Tibial nerve (tissue), 4 donors: ENCODE data around the gene PTPRF. TPM values are rescaled to one million over a fixed set of nuclear protein-coding genes. Genes with fewer than 3 reads are reported as not detected.
A peak's percentile ranks its signal among the peaks of the same experiment; 100 is the strongest.

ENCODE experiments used
- DNase-seq, 2 donors: peaks; one replicate each; pipeline ENCODE4 v3.0.0-alpha.2; 2019; ENCODE audit warnings: low spot score in 2 of 2
- H3K27ac ChIP-seq, 4 donors: fragments of 200-600 bp; sonication (generic) in 3 of 4; one replicate each; pipeline ENCODE4 v1.5.1; 2017 to 2019; ENCODE audit warnings: mild to moderate bottlenecking in 1 of 4
- H3K27me3 ChIP-seq, 2 donors: fragments of 200-600 bp; sonication (generic) in 1 of 2; one replicate each; pipeline versions ENCODE4 v1.5.1 to v1.6.0; 2017 to 2019
- H3K36me3 ChIP-seq, 3 donors: fragments of 200-600 bp; sonication (generic); one replicate each; pipeline ENCODE4 v1.5.1; 2018 to 2019
- H3K4me1 ChIP-seq, 4 donors: fragments of 200-600 bp; sonication (generic) in 3 of 4; one replicate each; pipeline ENCODE4 v1.5.1; 2017 to 2019
- H3K4me3 ChIP-seq, 4 donors: fragments of 200-600 bp; sonication (generic) in 3 of 4; one replicate each; pipeline ENCODE4 v1.5.1; 2017 to 2019; ENCODE audit warnings: mild to moderate bottlenecking in 1 of 4, moderate library complexity in 1 of 4
- H3K9me3 ChIP-seq, 4 donors: fragments of 200-600 bp; sonication (generic) in 3 of 4; one replicate each; pipeline ENCODE4 v1.5.1; 2017 to 2019
- CTCF ChIP-seq, 5 experiments: fragments of 200-600 bp in 3 of 5; fragments of 450-650 bp in 2 of 5; sonication (generic) in 3 of 5; IDR thresholded peaks; one replicate each; pipeline ENCODE4 v1.5.1; 2016 to 2019; ENCODE audit warnings: antibody characterized with exemption in 5 of 5, mild to moderate bottlenecking in 3 of 5, moderate library complexity in 2 of 5
- EP300 ChIP-seq, 2 donors: sonication (generic); formaldehyde crosslinking; IDR thresholded peaks; one replicate each; pipeline ENCODE4 v1.6.1; 2017; ENCODE audit warnings: antibody characterized with exemption in 2 of 2, mild to moderate bottlenecking in 1 of 2
- POLR2A ChIP-seq, 2 donors: fragments of 450-650 bp; IDR thresholded peaks; one replicate each; pipeline ENCODE4 v1.6.1; 2017; ENCODE audit warnings: antibody characterized with exemption in 2 of 2, mild to moderate bottlenecking in 2 of 2, moderate library complexity in 2 of 2
- WGBS, 2 donors: methylation state at CpG; one replicate each; pipeline ENCODE4 v1.1.5; 2018; 5-methylcytosine and 5-hydroxymethylcytosine counted together
- total RNA-seq, 4 donors: library from RNA; depleted of rRNA; stranded (reverse); fragments of >200 nt; gene quantifications; one replicate each; pipeline ENCODE4 v1.1.0, GENCODE V29; 2016

The PTPRF gene
- total RNA-seq, 4 donors from 2014 or later, result 72.0 to 112 (median 92.5) TPM

GRCh38 chr1:43566382-43567044, 35.8 kb downstream of the PTPRF start:
- no peaks in the 10 kb centered on the region for H3K27me3 ChIP-seq
- TF ChIP-seq POLR2A (IDR thresholded peaks at IDR 0.05), result no peak
- no peak for TF ChIP-seq EP300 (IDR thresholded peaks at IDR 0.05)
- no peak for TF ChIP-seq CTCF (IDR thresholded peaks at IDR 0.05)
- H3K4me3 ChIP-seq, result peak overlapping the region in 1 of 4 donors; percentile 55
- WGBS, 2 donors, result 85 to 88% methylated on average over 16 of the region's 16 CpGs
- H3K36me3 ChIP-seq, result peaks cover 0 to 23% (median 0%) of the 10 kb centered on the region in 3 donors
- peaks cover 0 to 48% (median 30%) of the 10 kb centered on the region in 4 donors for H3K4me1 ChIP-seq
- peak overlapping the region in 3 of 4 donors; percentile 51 to 85 (median 76) for H3K27ac ChIP-seq
- no peak for DNase-seq
- H3K9me3 ChIP-seq, result no peaks in the 10 kb centered on the region

- TF ChIP-seq CTCF (IDR thresholded peaks at IDR 0.05) (no peak), EP300 (IDR thresholded peaks at IDR 0.05) (no peak), POLR2A (IDR thresholded peaks at IDR 0.05) (no peak)
- H3K4me3 ChIP-seq, result no peak overlapping the region
- DNase-seq, result no peak
- 49 to 57% methylated on average over 5 to 6 of the region's 6 CpGs for WGBS, 2 donors
- no peaks in the 10 kb centered on the region for H3K27me3 ChIP-seq
- H3K9me3 ChIP-seq, result no peaks in the 10 kb centered on the region
- H3K36me3 ChIP-seq, result peaks cover 0 to 44% (median 0%) of the 10 kb centered on the region in 3 donors
- no peak overlapping the region for H3K27ac ChIP-seq
- peaks cover 0 to 33% (median 22%) of the 10 kb centered on the region in 4 donors for H3K4me1 ChIP-seq
Observed at GRCh38 chr1:43569175-43569574, 38.5 kb downstream of the PTPRF start.

- no peak overlapping the region for H3K27ac ChIP-seq
- H3K9me3 ChIP-seq, result no peaks in the 10 kb centered on the region
- 76 to 94% methylated on average over 5 to 9 of the region's 9 CpGs for WGBS, 2 donors
Observed at GRCh38 chr1:43570277-43570676, 39.6 kb downstream of the PTPRF start.

GRCh38 chr1:43570715-43571114, 40.0 kb downstream of the PTPRF start:
- no peak for DNase-seq
- Histone ChIP-seq H3K9me3 (no peaks in the 10 kb centered on the region), H3K4me3 (no peak overlapping the region), H3K4me1 (peaks cover 0 to 18% (median 7%) of the 10 kb centered on the region in 4 donors), H3K27me3 (no peaks in the 10 kb centered on the region), H3K27ac (no peak overlapping the region), H3K36me3 (peaks cover 0 to 54% (median 0%) of the 10 kb centered on the region in 3 donors)
- TF ChIP-seq CTCF (IDR thresholded peaks at IDR 0.05) (no peak), POLR2A (IDR thresholded peaks at IDR 0.05) (no peak), EP300 (IDR thresholded peaks at IDR 0.05) (no peak)
- 82 to 85% methylated on average over 14 of the region's 14 CpGs for whole genome bisulfite sequencing, 2 donors

More at GRCh38 chr1:43570277-43570676, 39.6 kb downstream of the PTPRF start:
- Histone ChIP-seq H3K36me3 (peaks cover 0 to 49% (median 0%) of the 10 kb centered on the region in 3 donors), H3K4me1 (peaks cover 0 to 22% (median 11%) of the 10 kb centered on the region in 4 donors), H3K27me3 (no peaks in the 10 kb centered on the region), H3K4me3 (no peak overlapping the region)
- TF ChIP-seq EP300 (IDR thresholded peaks at IDR 0.05), result no peak
- no peak for TF ChIP-seq CTCF (IDR thresholded peaks at IDR 0.05)
- TF ChIP-seq POLR2A (IDR thresholded peaks at IDR 0.05), result no peak
- no peak for DNase-seq

GRCh38 chr1:43572084-43572483, 41.4 kb downstream of the PTPRF start:
- Histone ChIP-seq H3K27me3 (no peaks in the 10 kb centered on the region), H3K9me3 (no peaks in the 10 kb centered on the region), H3K4me3 (no peak overlapping the region), H3K27ac (no peak overlapping the region), H3K4me1 (peaks cover 0 to 5% (median 0%) of the 10 kb centered on the region in 4 donors), H3K36me3 (peaks cover 0 to 57% (median 0%) of the 10 kb centered on the region in 3 donors)
- DNase-seq, result no peak
- WGBS, 2 donors, result 65 to 80% methylated on average over 2 of the region's 2 CpGs
- TF ChIP-seq POLR2A (IDR thresholded peaks at IDR 0.05) (no peak), CTCF (IDR thresholded peaks at IDR 0.05) (no peak), EP300 (IDR thresholded peaks at IDR 0.05) (no peak)
